ENCODE data around the gene BORCS5. TPM values are rescaled to one million over a fixed set of nuclear protein-coding genes. Genes with fewer than 3 reads are reported as not detected.

BORCS5 gene
- total RNA-seq, 1 donor from 2014 or later: 4.0 TPM

GRCh38 chr12:12511021-12511783, 154.3 kb downstream of the BORCS5 start:
- no peak for DNase-seq (ENCODE audit: low read depth in 2 of 2)

- DNase-seq (ENCODE audit: low read depth in 2 of 2): no peak
Observed at GRCh38 chr12:12511895-12512711, 155.2 kb downstream of the BORCS5 start.

- no peak for DNase-seq (ENCODE audit: low read depth in 2 of 2)
Observed at GRCh38 chr12:12513416-12514006, 156.6 kb downstream of the BORCS5 start.

GRCh38 chr12:12518464-12518845, 161.6 kb downstream of the BORCS5 start:
- no peak for DNase-seq (ENCODE audit: low read depth in 2 of 2)

GRCh38 chr12:12518919-12519318, 162.0 kb downstream of the BORCS5 start:
- no peak for DNase-seq (ENCODE audit: low read depth in 2 of 2)

Other genes with a start within 250 kb of the BORCS5 start
- 30.7 and 55.0 TPM in 2 replicates for gene LRP6, start 90.0 kb upstream of the BORCS5 start, total RNA-seq
- gene MANSC1, start 6.8 kb upstream of the BORCS5 start, total RNA-seq: 5.0 and 5.4 TPM in 2 replicates
- 5.2 and 5.8 TPM in 2 replicates for gene DUSP16, start 205.8 kb downstream of the BORCS5 start, total RNA-seq

All from lung microvascular endothelial cell (primary cell).